Activated naive CD8-positive, alpha-beta T cell treated with anti-CD3 and anti-CD28 coated beads for 36 hours (primary cell): ENCODE results near the gene AURKAIP1. TPM values are rescaled to one million over a fixed set of nuclear protein-coding genes. Genes with fewer than 3 reads are reported as not detected.
A peak's percentile ranks its signal among the peaks of the same experiment; 100 is the strongest.
"Not testable (repeated sequence)": the region's sequence is repeated elsewhere in the genome, so short reads cannot be mapped to it uniquely, and the experiment has no call there.

Experiments
- DNase-seq: peaks from one replicate; pipeline ENCODE4 v3.0.0; 2021
- H3K27ac Mint-ChIP-seq: one replicate; pipeline ENCODE4 v1.8.0; 2022; ENCODE audit warnings: mild to moderate bottlenecking, moderate library complexity, mixed read lengths
- H3K27me3 Mint-ChIP-seq: one replicate; pipeline ENCODE4 v1.8.0; 2022; ENCODE audit warnings: mild to moderate bottlenecking, mixed read lengths
- H3K36me3 Mint-ChIP-seq: one replicate; pipeline ENCODE4 v1.8.0; 2021; ENCODE audit warnings: mild to moderate bottlenecking, mixed read lengths
- H3K4me1 Mint-ChIP-seq: one replicate; pipeline ENCODE4 v1.8.0; 2021; ENCODE audit warnings: mixed read lengths
- H3K4me3 Mint-ChIP-seq: one replicate; pipeline ENCODE4 v1.8.0; 2022; ENCODE audit warnings: mild to moderate bottlenecking, moderate library complexity, mixed read lengths
- H3K9me3 Mint-ChIP-seq: one replicate; pipeline ENCODE4 v1.8.0; 2022; ENCODE audit warnings: mixed read lengths
- total RNA-seq, 2 experiments: library from RNA; stranded (reverse); gene quantifications; one replicate each; pipeline ENCODE4 v1.2.3, GENCODE V29; 2021

Gene AURKAIP1
- total RNA-seq, 2 experiments from 2014 or later, result 143 to 144 TPM

DNA sequence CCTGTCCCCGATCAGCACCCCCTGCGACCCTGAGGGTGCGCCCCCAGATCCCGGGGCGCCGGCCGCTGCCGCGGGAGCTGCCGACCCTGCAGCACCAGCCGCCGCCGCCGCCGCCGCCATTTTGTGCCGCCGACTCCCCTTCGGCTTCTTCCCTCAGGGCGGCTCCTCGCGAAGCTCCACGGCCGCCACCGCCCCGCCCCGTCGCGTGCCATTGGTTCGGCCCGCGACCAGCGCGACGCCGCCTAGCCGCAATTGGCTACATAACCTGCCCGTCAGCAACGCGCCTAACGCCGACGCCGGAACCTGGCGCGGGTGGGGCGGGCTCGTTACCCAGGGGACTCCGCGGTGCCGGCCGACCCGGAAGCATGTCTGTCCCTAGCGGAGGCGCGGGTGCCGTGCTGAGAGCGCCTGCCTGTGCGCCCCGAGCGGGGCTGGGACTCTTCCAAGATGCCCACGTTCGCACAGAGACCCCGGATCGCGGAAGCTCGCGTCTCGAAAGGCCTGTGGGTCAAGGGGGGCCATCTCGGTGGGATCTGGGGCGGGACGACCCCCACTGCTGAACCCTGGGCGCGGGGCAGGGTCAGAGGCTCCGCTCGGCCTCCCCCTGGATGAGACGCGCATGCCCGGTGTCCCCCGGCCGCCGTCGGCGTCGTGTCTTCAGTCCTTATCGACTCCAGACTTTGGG lies 24.3 kb upstream of the AURKAIP1 start, which contains the start of gene CCNL2:
Gene CCNL2, minus strand, starts transcription at position 149 of the 685 bp plus-strand sequence. Its CDS starts 29 bp downstream, at position 120.
- peak; percentile 100 for DNase-seq
- Mint-ChIP-seq H3K4me1 (peaks cover 42% of the 10 kb centered on the region), H3K27me3 (no peaks in the 10 kb centered on the region), H3K27ac (peak within 1 kb of the TSS; percentile 90), H3K9me3 (no peaks in the 10 kb centered on the region), H3K4me3 (peak within 1 kb of the TSS; percentile 94), H3K36me3 (peaks cover 56% of the 10 kb centered on the region)

DNA sequence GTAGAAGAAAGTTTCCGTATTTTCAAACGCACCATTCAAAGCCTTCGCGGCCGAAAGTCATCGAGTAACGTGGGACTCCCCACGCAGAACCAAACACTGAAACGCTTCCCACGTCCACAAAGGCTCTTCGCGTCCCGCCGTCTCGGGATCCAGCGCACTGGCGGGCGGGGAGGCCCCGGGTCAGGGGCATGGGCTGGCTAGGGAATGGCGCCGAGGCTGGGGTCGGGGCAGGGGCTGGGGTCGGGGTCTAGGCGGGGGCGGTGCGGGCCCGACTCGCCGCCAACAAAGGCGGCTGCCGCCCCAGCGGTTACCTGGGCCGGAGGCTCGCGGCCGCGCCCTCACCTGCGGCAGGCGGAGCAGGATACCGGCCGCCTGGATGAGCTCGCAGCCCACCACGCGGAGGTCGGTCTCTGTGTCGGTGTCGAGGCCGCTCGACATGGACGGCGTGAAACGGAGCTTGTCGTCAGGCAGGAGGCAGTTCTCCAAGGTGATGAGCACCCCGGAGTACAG lies 23.7 kb upstream of the AURKAIP1 start:
- peak overlapping the region; percentile 85 for H3K27ac Mint-ChIP-seq
- H3K4me1 Mint-ChIP-seq, result peaks cover 40% of the 10 kb centered on the region

DNA sequence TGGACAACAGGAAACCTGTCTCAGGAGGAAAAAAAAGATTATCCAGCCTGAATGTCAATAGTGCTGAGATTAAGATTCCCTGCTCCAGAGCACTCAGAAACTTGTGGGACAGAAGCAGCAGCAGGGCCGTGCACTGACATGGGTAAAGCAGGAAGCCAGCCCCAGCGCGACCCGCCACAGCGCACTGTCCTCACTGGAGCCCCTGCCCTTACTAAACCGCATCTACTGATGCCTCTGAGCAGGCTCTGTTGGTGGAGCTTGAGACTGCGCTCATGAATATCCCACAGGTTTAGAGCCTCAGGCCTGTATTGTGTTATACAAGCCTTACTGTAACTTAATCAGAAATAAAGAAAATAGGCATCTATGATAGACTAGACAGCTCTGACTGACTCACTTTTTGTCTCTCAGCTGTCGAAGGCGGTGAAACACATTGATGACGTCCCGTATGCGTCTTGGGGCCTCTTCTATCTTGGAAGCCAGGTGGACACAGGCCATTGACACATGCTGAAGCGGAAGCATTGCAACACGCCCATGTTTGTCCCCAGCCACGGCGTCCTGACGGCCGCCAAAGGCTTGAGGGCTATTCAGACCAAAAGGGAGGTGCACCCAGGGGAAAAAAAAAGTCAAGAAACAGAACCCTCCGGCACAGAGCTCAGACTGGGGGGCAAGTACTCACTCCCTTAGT lies 23.0 kb upstream of the AURKAIP1 start:
- Mint-ChIP-seq H3K27ac (peak overlapping the region; percentile 85), H3K27me3 (no peaks in the 10 kb centered on the region), H3K4me3 (peak overlapping the region; percentile 90), H3K4me1 (peaks cover 35% of the 10 kb centered on the region), H3K36me3 (peaks cover 55% of the 10 kb centered on the region), H3K9me3 (no peaks in the 10 kb centered on the region)
- no peak for DNase-seq

More for the DNA sequence above, 23.7 kb upstream of the AURKAIP1 start:
- Mint-ChIP-seq H3K27me3 (no peaks in the 10 kb centered on the region), H3K4me3 (peak overlapping the region; percentile 90), H3K9me3 (no peaks in the 10 kb centered on the region), H3K36me3 (peaks cover 54% of the 10 kb centered on the region)
- DNase-seq, result no peak

DNA sequence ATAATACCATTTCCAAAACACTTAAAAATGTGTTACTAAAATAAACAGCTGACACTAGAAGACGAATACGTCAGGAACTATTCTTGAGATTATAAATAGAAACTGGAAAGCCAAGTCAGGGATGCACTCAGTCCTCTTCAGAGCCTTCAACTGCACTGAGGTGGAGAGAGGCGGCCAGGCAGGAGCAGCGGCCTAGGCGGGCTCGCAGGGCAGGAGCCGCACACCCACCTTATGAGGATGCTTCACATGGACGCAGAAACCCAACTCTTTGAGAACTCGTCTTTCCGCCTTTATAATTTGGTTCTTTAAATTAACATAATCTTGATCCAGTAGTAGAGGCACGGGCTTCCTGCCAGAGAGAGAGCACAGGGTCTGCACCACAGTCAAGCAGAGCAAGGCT lies 20.2 kb upstream of the AURKAIP1 start:
- no peak for DNase-seq
- no peaks in the 10 kb centered on the region for H3K9me3 Mint-ChIP-seq
- peak overlapping the region; percentile 32 for H3K27ac Mint-ChIP-seq
- H3K36me3 Mint-ChIP-seq, result peaks cover 51% of the 10 kb centered on the region
- H3K4me3 Mint-ChIP-seq, result no peak overlapping the region
- H3K4me1 Mint-ChIP-seq, result peaks cover 19% of the 10 kb centered on the region
- no peaks in the 10 kb centered on the region for H3K27me3 Mint-ChIP-seq

DNA sequence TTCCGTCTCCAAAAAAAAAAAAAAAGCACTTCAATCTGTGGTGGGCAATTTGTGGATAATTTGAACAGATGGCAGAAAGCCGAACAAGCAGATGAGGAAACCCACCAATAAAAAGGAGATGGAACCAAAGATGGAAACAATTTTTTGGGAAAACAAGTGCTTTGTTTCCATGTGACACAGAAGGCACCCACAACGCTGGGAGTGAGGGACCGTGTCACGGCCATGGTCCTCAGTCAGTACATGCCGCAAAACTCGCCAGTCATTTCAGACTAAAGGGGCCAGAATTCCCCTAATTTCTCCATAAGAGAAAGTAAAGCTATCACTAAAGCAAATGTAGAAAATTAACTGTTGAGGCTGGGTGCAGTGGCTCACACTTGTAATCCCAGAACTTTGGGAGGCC lies 19.1 kb upstream of the AURKAIP1 start:
- DNase-seq, result no peak
- Mint-ChIP-seq H3K9me3 (no peaks in the 10 kb centered on the region), H3K4me1 (peaks cover 17% of the 10 kb centered on the region), H3K4me3 (no peak overlapping the region), H3K27ac (no peak overlapping the region), H3K36me3 (peaks cover 55% of the 10 kb centered on the region), H3K27me3 (no peaks in the 10 kb centered on the region)

DNA sequence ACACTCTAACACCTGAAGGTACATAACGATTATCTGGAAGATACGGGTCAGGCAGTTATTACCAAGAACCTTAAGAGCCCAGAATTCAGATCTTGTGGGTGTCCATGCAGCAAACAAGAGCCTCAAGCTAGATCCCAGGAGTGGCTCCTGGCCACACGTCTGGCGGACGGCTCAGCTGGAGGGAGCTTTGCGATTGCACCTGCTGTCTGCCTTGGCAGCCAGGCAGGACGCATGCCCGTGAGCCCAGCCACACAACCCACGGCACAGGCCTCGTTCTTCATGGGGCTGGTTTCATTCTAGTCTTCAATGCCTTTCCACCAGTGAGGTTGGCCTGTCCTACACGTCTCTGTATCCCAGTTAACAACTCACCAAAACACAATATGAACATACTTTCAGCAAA lies 18.4 kb upstream of the AURKAIP1 start:
- Mint-ChIP-seq H3K9me3 (no peaks in the 10 kb centered on the region), H3K36me3 (peaks cover 56% of the 10 kb centered on the region), H3K27me3 (no peaks in the 10 kb centered on the region), H3K27ac (no peak overlapping the region), H3K4me1 (peaks cover 17% of the 10 kb centered on the region), H3K4me3 (no peak overlapping the region)
- no peak for DNase-seq

- Mint-ChIP-seq H3K27me3 (no peaks in the 10 kb centered on the region), H3K4me3 (no peak overlapping the region), H3K36me3 (peaks cover 55% of the 10 kb centered on the region), H3K27ac (no peak overlapping the region), H3K9me3 (no peaks in the 10 kb centered on the region), H3K4me1 (peaks cover 15% of the 10 kb centered on the region)
- DNase-seq, result no peak
Observed at GRCh38 chr1:1393014-1393413, 18.0 kb upstream of the AURKAIP1 start.

DNA sequence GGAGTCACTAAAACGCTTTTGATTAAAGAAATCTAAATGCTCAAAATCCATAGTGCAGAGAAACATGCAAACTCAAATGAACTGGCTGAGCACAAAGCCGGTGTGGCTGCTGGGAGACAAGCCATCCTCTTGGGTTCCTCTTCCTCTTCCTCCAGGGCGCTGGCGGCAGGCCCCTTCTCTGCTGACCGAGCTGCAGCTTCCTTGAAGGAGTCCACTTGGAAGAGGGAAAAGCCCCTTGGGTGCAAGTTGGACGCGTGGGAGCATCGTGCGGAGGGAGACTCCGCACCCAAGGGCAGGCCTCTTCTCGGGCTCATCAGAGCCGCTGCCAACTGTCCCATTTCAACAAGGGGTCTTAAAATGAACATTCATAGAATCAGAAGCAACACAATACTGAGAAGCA lies 16.2 kb upstream of the AURKAIP1 start:
- Mint-ChIP-seq H3K27me3 (no peaks in the 10 kb centered on the region), H3K27ac (no peak overlapping the region), H3K9me3 (no peaks in the 10 kb centered on the region), H3K4me1 (peaks cover 7% of the 10 kb centered on the region), H3K4me3 (no peak overlapping the region), H3K36me3 (peaks cover 52% of the 10 kb centered on the region)
- DNase-seq, result no peak

- no peaks in the 10 kb centered on the region for H3K27me3 Mint-ChIP-seq
- peaks cover 7% of the 10 kb centered on the region for H3K4me1 Mint-ChIP-seq
- H3K36me3 Mint-ChIP-seq, result peaks cover 53% of the 10 kb centered on the region
- no peak for DNase-seq
- H3K4me3 Mint-ChIP-seq, result no peak overlapping the region
- no peaks in the 10 kb centered on the region for H3K9me3 Mint-ChIP-seq
- H3K27ac Mint-ChIP-seq, result no peak overlapping the region
Observed at GRCh38 chr1:1390675-1391074, 15.7 kb upstream of the AURKAIP1 start.

GRCh38 chr1:1388078-1388472 lies 13.1 kb upstream of the AURKAIP1 start:
- Mint-ChIP-seq H3K27ac (no peak overlapping the region), H3K4me1 (peaks cover 2% of the 10 kb centered on the region), H3K36me3 (peaks cover 41% of the 10 kb centered on the region), H3K27me3 (no peaks in the 10 kb centered on the region), H3K9me3 (no peaks in the 10 kb centered on the region), H3K4me3 (no peak overlapping the region)
- no peak for DNase-seq

GRCh38 chr1:1387098-1388077 lies 12.4 kb upstream of the AURKAIP1 start:
- Mint-ChIP-seq H3K36me3 (peaks cover 35% of the 10 kb centered on the region), H3K27me3 (no peaks in the 10 kb centered on the region), H3K4me3 (no peak overlapping the region), H3K4me1 (no peaks in the 10 kb centered on the region), H3K9me3 (no peaks in the 10 kb centered on the region), H3K27ac (no peak overlapping the region)
- DNase-seq, result no peak

DNA sequence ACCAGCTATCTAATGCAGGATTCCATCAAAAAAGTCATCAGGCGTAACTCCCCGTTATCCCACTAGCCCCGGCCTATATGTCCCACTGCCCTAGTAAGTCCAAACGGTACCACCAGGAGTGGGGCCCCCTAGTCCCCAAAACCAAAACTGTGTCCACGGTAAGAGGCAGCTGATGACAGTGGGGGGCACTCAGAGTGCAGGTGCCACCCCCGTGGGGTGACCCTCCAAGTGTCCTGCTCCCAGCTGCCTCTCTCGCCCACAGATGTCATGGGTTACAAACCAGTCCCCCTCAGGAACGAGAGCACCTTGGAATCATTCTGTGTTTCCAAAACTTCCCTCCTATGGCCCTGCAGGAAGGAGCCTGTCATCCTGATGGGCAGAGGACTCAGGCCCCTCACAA lies 10.9 kb upstream of the AURKAIP1 start:
- Mint-ChIP-seq H3K27ac (no peak overlapping the region), H3K36me3 (peaks cover 26% of the 10 kb centered on the region), H3K27me3 (no peaks in the 10 kb centered on the region), H3K9me3 (no peaks in the 10 kb centered on the region), H3K4me1 (no peaks in the 10 kb centered on the region), H3K4me3 (no peak overlapping the region)
- DNase-seq, result no peak

DNA sequence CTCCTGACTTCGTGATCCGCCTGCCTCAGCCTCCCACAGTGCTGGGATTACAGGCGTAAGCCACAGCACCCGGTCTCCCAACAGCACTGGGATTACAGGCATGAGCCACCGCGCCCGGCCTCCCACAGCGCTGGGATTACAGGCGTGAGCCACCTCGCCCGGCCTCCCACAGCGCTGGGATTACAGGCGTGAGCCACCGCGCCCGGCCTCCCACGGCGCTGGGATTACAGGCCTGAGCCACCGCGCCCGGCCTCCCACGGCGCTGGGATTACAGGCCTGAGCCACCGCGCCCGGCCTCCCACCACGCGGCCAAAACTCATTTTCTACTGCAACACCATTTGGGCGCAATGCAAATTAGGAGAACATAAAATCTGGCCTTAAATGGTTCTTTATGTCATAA lies 10.3 kb upstream of the AURKAIP1 start:
- not testable (repeated sequence) for H3K27me3 Mint-ChIP-seq, H3K4me3 Mint-ChIP-seq, H3K9me3 Mint-ChIP-seq, DNase-seq, H3K27ac Mint-ChIP-seq, H3K4me1 Mint-ChIP-seq
- peaks cover 23% of the 10 kb centered on the region for H3K36me3 Mint-ChIP-seq

DNA sequence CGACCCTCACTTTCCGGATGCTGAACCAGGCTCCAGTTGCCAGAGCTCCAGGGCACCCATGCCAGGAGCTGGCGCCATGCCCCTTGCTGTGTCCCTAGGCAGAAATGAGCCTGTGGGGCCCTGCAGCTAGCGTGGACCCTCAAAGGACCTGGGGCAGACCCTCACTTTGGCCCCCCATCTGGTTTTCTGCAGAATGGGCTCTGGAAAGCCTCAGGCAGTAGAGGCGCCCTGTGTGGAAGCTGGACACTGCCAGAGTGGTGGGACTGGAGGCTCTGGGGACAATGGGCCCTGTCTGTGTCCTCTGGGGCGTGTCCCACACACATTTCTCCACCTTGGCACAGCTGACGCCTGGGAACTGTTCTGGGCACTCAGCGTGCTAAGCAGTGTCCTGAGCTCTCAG lies 6.3 kb upstream of the AURKAIP1 start:
- DNase-seq, result no peak
- no peak overlapping the region for H3K4me3 Mint-ChIP-seq
- no peak overlapping the region for H3K27ac Mint-ChIP-seq
- no peaks in the 10 kb centered on the region for H3K9me3 Mint-ChIP-seq
- H3K36me3 Mint-ChIP-seq, result peaks cover 6% of the 10 kb centered on the region
- H3K27me3 Mint-ChIP-seq, result no peaks in the 10 kb centered on the region
- H3K4me1 Mint-ChIP-seq, result peaks cover 4% of the 10 kb centered on the region

DNA sequence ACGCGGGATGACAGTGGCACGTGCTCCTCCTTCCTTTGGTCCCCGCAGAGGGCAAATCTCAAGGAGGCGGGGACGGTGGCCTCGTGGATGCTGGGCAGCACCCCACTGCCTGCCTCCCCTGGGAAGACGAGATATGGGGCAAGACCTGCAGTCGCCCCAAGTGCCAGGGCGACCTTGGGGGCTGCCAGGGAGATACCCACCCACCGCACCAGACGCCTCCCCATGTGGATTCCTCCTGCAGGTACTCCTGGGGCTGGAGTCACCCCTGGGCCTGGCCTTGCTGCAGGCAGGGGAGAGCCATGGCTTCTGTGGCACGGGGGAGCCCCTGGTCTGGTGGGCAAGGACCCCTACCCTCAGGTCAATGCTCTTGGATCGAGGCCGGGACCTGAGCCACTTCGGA lies 5.9 kb upstream of the AURKAIP1 start:
- no peaks in the 10 kb centered on the region for H3K27me3 Mint-ChIP-seq
- no peaks in the 10 kb centered on the region for H3K9me3 Mint-ChIP-seq
- peaks cover 5% of the 10 kb centered on the region for H3K4me1 Mint-ChIP-seq
- DNase-seq, result no peak
- no peak overlapping the region for H3K27ac Mint-ChIP-seq
- H3K36me3 Mint-ChIP-seq, result peaks cover 4% of the 10 kb centered on the region
- no peak overlapping the region for H3K4me3 Mint-ChIP-seq
